Measurements from ENCODE around the gene PPM1K. TPM values are rescaled to one million over a fixed set of nuclear protein-coding genes. Genes with fewer than 3 reads are reported as not detected.

The PPM1K gene
- total RNA-seq, 2 experiments from 2014 or later = 65.7 to 87.7 TPM

DNA sequence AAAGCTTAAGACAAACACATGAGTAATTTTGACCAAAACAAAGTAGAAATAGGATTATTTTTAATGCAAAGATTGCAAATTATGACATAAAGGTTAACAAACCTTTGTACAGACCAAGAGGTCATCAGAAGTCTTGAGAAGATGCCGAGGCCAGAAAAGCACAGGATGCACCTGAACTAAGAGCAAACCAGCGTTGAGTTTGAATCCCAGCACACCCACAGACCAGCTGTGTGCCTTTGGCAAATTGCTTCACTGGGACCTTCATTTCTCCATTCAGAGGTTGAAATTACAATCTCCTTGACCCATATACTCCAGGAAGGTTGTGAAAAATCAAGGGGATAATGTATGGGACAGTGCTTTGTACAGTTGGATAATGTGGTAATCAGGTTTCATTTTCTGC lies 56.6 kb downstream of the PPM1K start:
- H4K20me1 ChIP-seq (ENCODE audit: insufficient read depth, low read length) = no peaks in the 10 kb centered on the region
- ChIA-PET POLR2A (interaction anchor here (1.0 to 1.5 kb wide), 3 partner anchors 15 to 17 kb away, joined by 3 read pairs; no protein-coding TSS in a partner anchor), CTCF (ENCODE audit: unreplicated experiment) (no interaction called here)
- no TSS peak for BruUV-seq (replicated peaks)
- H2AFZ ChIP-seq (ENCODE audit: low read length) = no peak overlapping the region
- no peak overlapping the region for H3K27ac ChIP-seq (ENCODE audit: low read depth, low read length, poor library complexity, severe bottlenecking)
- H3K4me3 ChIP-seq (ENCODE audit: low read depth, low read length, poor library complexity, severe bottlenecking) = no peak overlapping the region
- no peaks in the 10 kb centered on the region for H3K36me3 ChIP-seq (ENCODE audit: insufficient read depth, low read length)
- no peaks in the 10 kb centered on the region for H3K79me2 ChIP-seq (ENCODE audit: insufficient read depth, low read depth, low read length)
- H3K9me2 ChIP-seq (ENCODE audit: insufficient read depth, low read length) = no peaks in the 10 kb centered on the region
- H3K9me3 ChIP-seq (ENCODE audit: low read length) = no peaks in the 10 kb centered on the region
- no peaks in the 10 kb centered on the region for H3K4me1 ChIP-seq (ENCODE audit: insufficient read depth, low read length, poor library complexity, severe bottlenecking)
- H3K4me2 ChIP-seq (ENCODE audit: low read length) = no peak overlapping the region
- DNase-seq (ENCODE audit: low spot score) = no peak
- intact Hi-C loops (cut with micrococcal nuclease; ENCODE audit: unreplicated experiment) = no loop called here
- no peak for TF ChIP-seq CTCF (conservative IDR thresholded peaks at IDR 0.05; ENCODE audit: low read length)

GRCh38 chr4:88226143-88226542 lies 58.2 kb downstream of the PPM1K start:
- no peak for DNase-seq (ENCODE audit: low spot score)
- no peaks in the 10 kb centered on the region for H3K9me3 ChIP-seq (ENCODE audit: low read length)
- no peaks in the 10 kb centered on the region for H4K20me1 ChIP-seq (ENCODE audit: insufficient read depth, low read length)
- no peak overlapping the region for H3K4me3 ChIP-seq (ENCODE audit: low read depth, low read length, poor library complexity, severe bottlenecking)
- no peaks in the 10 kb centered on the region for H3K36me3 ChIP-seq (ENCODE audit: insufficient read depth, low read length)
- intact Hi-C loops (cut with micrococcal nuclease; ENCODE audit: unreplicated experiment) = no loop called here
- no peaks in the 10 kb centered on the region for H3K4me1 ChIP-seq (ENCODE audit: insufficient read depth, low read length, poor library complexity, severe bottlenecking)
- no peak overlapping the region for H3K4me2 ChIP-seq (ENCODE audit: low read length)
- ChIA-PET CTCF (ENCODE audit: unreplicated experiment) (no interaction called here), POLR2A (interaction anchor here (1.1 kb wide), 1 partner anchor 229 kb away, joined by 3 read pairs; no protein-coding TSS in a partner anchor)
- no peak overlapping the region for H3K27ac ChIP-seq (ENCODE audit: low read depth, low read length, poor library complexity, severe bottlenecking)
- H3K79me2 ChIP-seq (ENCODE audit: insufficient read depth, low read depth, low read length) = no peaks in the 10 kb centered on the region
- no TSS peak for BruUV-seq (replicated peaks)
- H2AFZ ChIP-seq (ENCODE audit: low read length) = no peak overlapping the region
- TF ChIP-seq EZH2phosphoT487 (IDR thresholded peaks at IDR 0.05; ENCODE audit: borderline replicate concordance, low read depth, low read length) = no peak
- TF ChIP-seq CTCF (conservative IDR thresholded peaks at IDR 0.05; ENCODE audit: low read length) = no peak
- H3K9me2 ChIP-seq (ENCODE audit: insufficient read depth, low read length) = no peaks in the 10 kb centered on the region

DNA sequence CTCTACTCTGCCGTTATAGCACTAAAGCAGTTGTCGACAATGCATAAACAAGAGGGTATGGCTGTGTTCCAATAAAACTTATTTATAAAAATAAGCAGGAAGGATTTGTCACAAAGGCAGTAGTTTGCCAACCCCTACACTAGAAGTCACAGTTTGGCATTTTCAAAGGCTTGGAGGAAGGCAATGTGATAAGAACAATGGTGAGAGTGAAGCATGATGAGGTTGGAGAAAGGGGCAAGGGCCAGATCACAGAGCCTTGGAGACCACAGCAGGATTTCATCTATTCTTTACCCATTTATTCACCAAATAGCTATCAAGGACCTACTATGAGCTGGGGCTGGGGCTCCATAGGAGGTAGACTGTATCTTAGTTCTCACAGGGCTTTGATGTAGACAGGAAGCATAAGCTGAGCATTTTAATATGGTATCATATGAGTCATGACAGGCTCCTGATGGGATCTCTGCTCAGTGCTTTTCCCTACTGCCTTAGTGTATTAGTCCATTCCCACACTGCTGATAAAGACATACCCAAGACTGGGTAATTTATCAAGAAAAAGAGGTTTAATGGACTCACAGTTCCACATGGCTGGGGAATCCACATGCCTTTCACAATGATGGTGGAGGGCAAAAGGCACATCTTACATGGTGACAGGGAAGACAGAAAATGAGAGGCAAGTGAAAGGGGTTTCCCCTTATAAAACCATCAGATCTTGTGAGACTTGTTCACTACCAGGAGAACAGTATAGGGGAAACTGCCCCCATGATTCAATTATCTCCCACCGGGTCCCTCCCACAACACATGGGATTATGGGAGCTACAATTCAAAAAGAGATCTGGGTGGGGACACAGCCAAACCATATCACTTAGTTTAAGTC lies 58.9 kb downstream of the PPM1K start:
- no peaks in the 10 kb centered on the region for H3K79me2 ChIP-seq (ENCODE audit: insufficient read depth, low read depth, low read length)
- CTCF ChIA-PET (ENCODE audit: unreplicated experiment) = no interaction called here
- no peaks in the 10 kb centered on the region for H4K20me1 ChIP-seq (ENCODE audit: insufficient read depth, low read length)
- H3K4me1 ChIP-seq (ENCODE audit: insufficient read depth, low read length, poor library complexity, severe bottlenecking) = no peaks in the 10 kb centered on the region
- no peak overlapping the region for H3K4me3 ChIP-seq (ENCODE audit: low read depth, low read length, poor library complexity, severe bottlenecking)
- no peaks in the 10 kb centered on the region for H3K36me3 ChIP-seq (ENCODE audit: insufficient read depth, low read length)
- DNase-seq (ENCODE audit: low spot score) = no peak
- TF ChIP-seq EZH2phosphoT487 (IDR thresholded peaks at IDR 0.05; ENCODE audit: borderline replicate concordance, low read depth, low read length) (no peak), CTCF (conservative IDR thresholded peaks at IDR 0.05; ENCODE audit: low read length) (no peak)
- no peaks in the 10 kb centered on the region for H3K9me2 ChIP-seq (ENCODE audit: insufficient read depth, low read length)
- no peak overlapping the region for H3K27ac ChIP-seq (ENCODE audit: low read depth, low read length, poor library complexity, severe bottlenecking)
- intact Hi-C loops (cut with micrococcal nuclease; ENCODE audit: unreplicated experiment) = no loop called here
- H3K4me2 ChIP-seq (ENCODE audit: low read length) = no peak overlapping the region
- H3K9me3 ChIP-seq (ENCODE audit: low read length) = no peaks in the 10 kb centered on the region
- POLR2A ChIA-PET = no interaction called here
- BruUV-seq (replicated peaks) = no TSS peak
- H2AFZ ChIP-seq (ENCODE audit: low read length) = no peak overlapping the region
